ENCODE measurements around the gene DLG5.

The DLG5 gene

GRCh38 chr10:77819210-77820112, 107.1 kb downstream of the DLG5 start:
- TF ChIP-seq ZNF366 (tag by site-specific recombination; conservative IDR thresholded peaks at IDR 0.05) = no peak
- TF ChIP-seq IKZF3 (tag by site-specific recombination; IDR thresholded peaks at IDR 0.05) = no peak
- TF ChIP-seq HOXA7 (CRISPR knock-in tag; IDR thresholded peaks at IDR 0.05; ENCODE audit: borderline replicate concordance) = no peak
- TF ChIP-seq RBAK (tag by site-specific recombination; IDR thresholded peaks at IDR 0.05) = no peak
- no peak for TF ChIP-seq ZNF140 (tag by site-specific recombination; IDR thresholded peaks at IDR 0.05)
- Histone ChIP-seq H3K4me3 (ENCODE audit: low read depth, low read length) (no peak overlapping the region), H3K36me3 (ENCODE audit: control insufficient read depth in 2 of 2, insufficient read depth in 1 of 2, low read length in 2 of 2) (peaks cover 8 to 85% of the 10 kb centered on the region in 2 experiments; a peak in 2 of 3 replicates), H3K27ac (ENCODE audit: extremely low read depth, low read depth, low read length) (no peak overlapping the region), H3K4me1 (ENCODE audit: control insufficient read depth, insufficient read depth, low read length) (no peaks in the 10 kb centered on the region), H3K9me3 (ENCODE audit: control insufficient read depth, insufficient read depth, low read depth, low read length) (no peaks in the 10 kb centered on the region)
- CTCF ChIA-PET = no interaction called here
- POLR2A ChIA-PET = no interaction called here

GRCh38 chr10:77818378-77818777, 108.2 kb downstream of the DLG5 start:
- CTCF ChIA-PET = no interaction called here
- no peaks in the 10 kb centered on the region for H3K4me1 ChIP-seq (ENCODE audit: control insufficient read depth, insufficient read depth, low read length)

More at GRCh38 chr10:77818378-77818777, 108.2 kb downstream of the DLG5 start:
- no peak overlapping the region for H3K4me3 ChIP-seq (ENCODE audit: low read depth, low read length)
- H3K27ac ChIP-seq (ENCODE audit: extremely low read depth, low read depth, low read length) = no peak overlapping the region
- POLR2A ChIA-PET = no interaction called here
- no peaks in the 10 kb centered on the region for H3K9me3 ChIP-seq (ENCODE audit: control insufficient read depth, insufficient read depth, low read depth, low read length)
- peaks cover 11 to 81% of the 10 kb centered on the region in 2 experiments; a peak in 2 of 3 replicates for H3K36me3 ChIP-seq (ENCODE audit: control insufficient read depth in 2 of 2, insufficient read depth in 1 of 2, low read length in 2 of 2)
- TF ChIP-seq ZNF664 (tag by site-specific recombination; IDR thresholded peaks at IDR 0.05) (no peak), ZNF692 (tag by site-specific recombination; IDR thresholded peaks at IDR 0.05) (no peak), ZNF426 (tag by site-specific recombination; IDR thresholded peaks at IDR 0.05) (no peak), GLI4 (tag by site-specific recombination; IDR thresholded peaks at IDR 0.05) (no peak), ZNF23 (tag by site-specific recombination; IDR thresholded peaks at IDR 0.05; ENCODE audit: borderline replicate concordance) (no peak), ZNF837 (tag by site-specific recombination; IDR thresholded peaks at IDR 0.05) (no peak), KLF10 (tag by site-specific recombination; IDR thresholded peaks at IDR 0.05) (no peak), ZNF114 (tag by site-specific recombination; IDR thresholded peaks at IDR 0.05) (no peak), ZNF133 (tag by site-specific recombination; IDR thresholded peaks at IDR 0.05) (no peak), ZSCAN18 (tag by site-specific recombination; IDR thresholded peaks at IDR 0.05) (no peak), KLF1 (tag by site-specific recombination; IDR thresholded peaks at IDR 0.05) (no peak), ZNF585B (tag by site-specific recombination; IDR thresholded peaks at IDR 0.05) (no peak), ZNF549 (tag by site-specific recombination; IDR thresholded peaks at IDR 0.05) (no peak), ZNF335 (tag by site-specific recombination; conservative IDR thresholded peaks at IDR 0.05) (no peak), ZSCAN30 (tag by site-specific recombination; IDR thresholded peaks at IDR 0.05) (no peak), GFI1B (tag by site-specific recombination; IDR thresholded peaks at IDR 0.05) (no peak), ZBTB26 (tag by site-specific recombination; optimal IDR thresholded peaks at IDR 0.05) (no peak)

Measured in HEK293 (cell line).